GM19025 (cell line): Measurements from ENCODE around the gene GFRA4.

Experiments
- ATAC-seq: cut with Tn5 transposase; IDR thresholded peaks from one replicate; pipeline ENCODE4 v1.9.1; 2021; ENCODE audit warnings: mild to moderate bottlenecking, low read depth, moderate library complexity; ENCODE audit not compliant: unreplicated experiment

GFRA4 gene, protein sequence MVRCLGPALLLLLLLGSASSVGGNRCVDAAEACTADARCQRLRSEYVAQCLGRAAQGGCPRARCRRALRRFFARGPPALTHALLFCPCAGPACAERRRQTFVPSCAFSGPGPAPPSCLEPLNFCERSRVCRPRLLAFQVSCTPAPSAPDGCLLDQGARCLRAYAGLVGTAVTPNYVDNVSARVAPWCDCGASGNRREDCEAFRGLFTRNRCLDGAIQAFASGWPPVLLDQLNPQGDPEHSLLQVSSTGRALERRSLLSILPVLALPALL

GRCh38 chr20:3663031-3663701 is at the start of gene GFRA4:
TSS of gene GFRA4 (minus strand) at chr20:3663399. CDS start at chr20:3663399, 0 bp downstream.
- no peak for ATAC-seq

DNA sequence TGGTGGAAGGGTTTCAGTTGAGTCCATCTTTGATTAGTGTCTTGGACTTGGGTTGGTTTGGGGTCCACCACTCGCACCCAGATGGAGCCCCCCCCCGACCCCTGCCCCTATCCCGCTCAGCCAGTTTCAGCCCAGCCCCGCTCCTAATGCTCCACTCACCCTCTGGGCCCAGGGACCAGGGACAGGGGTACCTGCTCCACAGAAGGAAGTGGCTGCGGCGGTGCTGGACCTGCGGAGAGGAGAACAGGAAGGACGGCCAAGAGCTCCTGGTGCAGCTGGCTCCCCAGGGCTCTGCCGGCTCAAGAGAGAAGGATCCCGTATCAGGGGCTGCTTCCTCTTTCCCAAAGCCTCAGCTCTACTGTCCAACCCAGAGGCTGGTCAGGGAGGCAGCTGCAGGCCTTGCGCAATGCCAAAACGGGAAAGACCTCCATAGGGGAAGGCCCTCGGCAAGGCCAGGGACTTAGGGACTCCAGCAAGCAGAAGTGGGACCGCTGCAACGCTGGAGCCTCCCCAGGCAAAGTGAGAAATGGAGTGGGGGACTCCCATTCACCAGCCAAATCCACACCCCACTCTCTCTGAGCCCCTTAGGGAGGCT is 49.2 kb upstream of the GFRA4 start, which contains the start of gene SIGLEC1:
TSS of gene SIGLEC1 (minus strand) at position 322 of the 595 bp plus-strand sequence. CDS start 5,472 bp downstream, outside the sequence.
- no peak for ATAC-seq

DNA sequence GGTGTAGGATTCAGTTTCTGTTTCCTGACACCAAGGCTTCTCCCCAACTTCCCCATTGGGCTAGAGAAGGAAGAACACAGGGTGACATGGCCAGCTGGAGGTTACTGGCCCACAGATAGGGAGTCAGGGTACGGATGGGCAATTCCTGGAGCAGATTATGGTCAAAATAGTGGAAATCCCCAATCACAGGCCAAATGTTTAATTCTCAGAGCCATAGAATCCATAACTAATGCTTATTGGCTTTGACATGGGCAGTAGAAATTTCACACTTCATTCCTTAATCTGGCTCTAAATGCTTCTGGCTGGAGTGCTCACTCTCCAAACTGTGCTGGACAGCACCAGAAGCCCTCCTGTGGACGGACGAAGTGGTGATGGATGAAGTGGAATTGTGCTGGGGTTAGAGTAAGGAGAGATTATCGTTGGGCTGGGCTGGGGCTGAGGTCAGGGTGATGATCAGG is 48.3 kb upstream of the GFRA4 start:
- ATAC-seq, result no peak

GRCh38 chr20:3710703-3711483 is 47.7 kb upstream of the GFRA4 start:
- no peak for ATAC-seq

DNA sequence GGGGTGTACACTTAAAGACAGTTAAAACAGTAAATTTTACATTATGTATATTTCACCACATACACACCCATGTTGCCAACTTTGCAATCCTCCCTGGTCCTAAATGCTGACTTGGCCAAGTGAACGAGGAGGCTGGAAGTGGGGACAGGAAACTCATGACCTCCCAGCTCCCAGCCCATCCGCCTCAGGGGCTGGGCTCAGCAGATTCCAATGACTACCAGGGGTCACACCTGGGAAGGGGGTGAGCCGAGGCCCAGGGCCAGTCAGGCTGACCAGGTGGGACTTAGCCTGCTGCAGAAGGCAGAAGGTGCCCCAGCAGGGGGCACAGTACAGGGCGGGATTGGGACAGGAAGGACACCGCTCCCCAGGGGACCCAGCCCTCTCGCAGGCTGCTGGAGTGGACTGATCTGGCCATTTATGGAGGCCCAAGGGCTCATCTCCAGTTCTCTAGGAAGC is 46.8 kb upstream of the GFRA4 start:
- ATAC-seq, result no peak

- no peak for ATAC-seq
These were observed 44.3 kb upstream of the GFRA4 start for GRCh38 chr20:3707508-3707899.

DNA sequence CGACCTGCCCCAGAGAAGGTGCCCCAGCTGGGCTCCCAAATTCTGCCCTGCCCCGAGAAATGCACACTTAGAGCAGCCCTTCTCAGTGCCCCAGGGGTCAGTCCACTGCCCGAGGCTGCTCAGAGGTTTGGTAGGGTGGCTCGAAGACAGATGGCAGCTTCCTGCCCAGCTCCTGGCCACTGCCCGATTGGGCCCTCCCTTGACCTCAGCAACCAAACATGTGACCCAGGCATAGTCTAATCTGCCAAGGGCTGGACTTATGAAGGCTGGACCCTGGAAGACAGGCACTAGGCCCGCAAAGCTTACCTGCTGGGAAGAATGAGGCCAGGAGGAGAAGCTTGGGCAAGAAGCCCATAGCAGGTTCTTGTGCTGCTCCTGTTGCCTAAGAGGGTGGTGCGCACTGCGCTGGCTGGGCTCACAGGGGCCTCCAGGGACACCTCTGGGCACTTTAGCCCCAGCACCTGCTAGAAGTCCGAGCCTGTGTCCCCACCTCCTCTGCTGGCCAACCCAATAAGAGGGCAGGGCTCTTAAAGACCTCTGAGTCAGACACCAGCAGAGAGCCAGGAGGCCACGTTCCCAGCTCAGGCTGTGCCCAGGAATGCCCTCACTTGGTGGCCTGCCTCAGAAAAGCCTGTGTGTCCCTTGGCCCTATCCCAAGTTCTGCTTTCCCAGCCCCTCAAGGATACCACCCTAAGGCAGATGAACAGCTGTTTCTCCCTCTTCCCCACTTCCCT is 43.7 kb upstream of the GFRA4 start:
- no peak for ATAC-seq

DNA sequence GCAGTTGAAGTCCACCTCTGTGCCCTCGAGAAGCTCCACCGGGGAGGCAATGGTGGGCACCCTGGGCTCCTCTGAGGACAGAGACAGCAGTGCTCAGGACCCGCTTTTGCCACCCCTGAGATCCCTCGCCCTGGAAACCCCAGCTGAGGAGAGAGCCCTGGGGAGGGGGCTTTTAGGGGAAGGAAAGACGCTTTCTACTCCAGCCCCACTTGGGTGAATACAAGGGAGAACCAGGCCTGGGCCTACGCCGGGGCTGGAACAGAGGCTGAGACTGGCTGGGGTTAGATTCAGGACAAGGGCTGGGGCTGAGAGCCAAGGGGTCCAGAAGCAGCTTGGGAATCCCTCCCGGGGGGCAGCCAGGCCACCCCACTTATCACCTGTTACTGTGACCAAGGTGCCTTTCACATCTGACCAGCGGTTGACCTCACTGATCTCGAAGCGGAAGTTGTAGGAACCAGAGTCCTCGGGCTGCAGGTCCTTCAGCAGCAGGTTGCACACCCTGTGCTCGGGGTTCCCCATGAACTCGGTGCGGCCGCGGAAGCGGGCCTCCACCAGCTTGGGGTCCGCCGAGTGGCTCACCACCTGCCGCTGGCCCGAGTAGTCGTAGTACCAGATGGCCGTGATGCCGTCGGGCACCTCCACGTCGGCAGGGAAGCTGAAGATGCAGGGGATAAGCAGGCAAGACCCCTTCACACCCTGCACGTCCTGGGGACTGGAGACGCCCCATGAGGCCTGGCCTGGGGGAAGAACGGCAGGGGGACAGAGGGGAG is 43.0 kb upstream of the GFRA4 start:
- ATAC-seq, result no peak

GRCh38 chr20:3705491-3705969 is 42.3 kb upstream of the GFRA4 start:
- no peak for ATAC-seq

- no peak for ATAC-seq
These were observed 40.9 kb upstream of the GFRA4 start for GRCh38 chr20:3704087-3704486.

GRCh38 chr20:3702611-3703391 is 39.6 kb upstream of the GFRA4 start:
- ATAC-seq, result no peak

DNA sequence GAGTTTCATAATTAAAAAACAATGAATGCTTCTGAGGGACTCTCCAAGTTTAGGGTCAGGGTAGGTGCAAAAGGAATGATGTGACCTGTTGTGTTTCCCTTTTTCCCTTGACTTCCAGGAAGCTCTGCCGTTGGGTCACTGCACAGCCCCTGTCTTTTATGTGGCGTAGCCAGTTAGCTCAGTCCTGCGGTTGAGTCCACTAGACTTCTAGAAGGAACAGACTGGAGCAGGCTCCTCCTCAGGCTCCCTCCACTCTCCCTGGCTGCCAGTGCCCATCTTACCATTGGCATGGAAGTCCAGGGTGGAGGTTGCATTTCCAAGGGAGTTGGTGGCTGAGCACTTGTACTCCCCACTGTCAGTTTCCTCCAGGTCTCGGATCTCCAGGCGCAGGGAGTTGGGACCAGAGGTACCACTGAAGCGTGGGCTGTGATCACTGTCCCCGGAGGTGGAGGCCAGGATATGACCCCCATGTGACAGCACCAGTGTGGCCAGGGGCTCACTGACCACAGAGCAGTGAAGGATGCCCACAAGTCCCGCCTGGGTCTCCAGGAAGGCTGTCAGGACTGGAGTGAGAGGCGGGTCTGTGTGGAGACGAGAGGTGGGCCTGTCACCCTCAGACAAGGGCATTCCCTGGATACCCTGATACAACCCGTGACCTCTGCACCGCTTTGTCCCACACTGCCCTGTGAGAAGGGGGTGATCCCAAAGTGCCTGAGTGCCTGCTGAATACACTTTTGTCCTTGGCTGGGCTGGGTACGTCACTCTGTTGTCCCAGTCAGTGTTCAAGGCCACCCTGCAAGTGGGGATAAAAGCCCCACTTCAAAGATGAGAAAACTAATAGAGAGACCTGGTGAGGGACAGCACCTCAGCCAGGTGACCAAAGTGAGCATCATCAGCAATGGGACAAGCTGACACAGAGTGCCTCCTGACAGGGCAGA is 38.1 kb upstream of the GFRA4 start:
- ATAC-seq, result no peak

- ATAC-seq, result no peak
These were observed 35.8 kb upstream of the GFRA4 start for GRCh38 chr20:3699037-3699436.

GRCh38 chr20:3698591-3699001 is 35.4 kb upstream of the GFRA4 start:
- ATAC-seq, result no peak

GRCh38 chr20:3697588-3698305 is 34.5 kb upstream of the GFRA4 start:
- ATAC-seq, result no peak

DNA sequence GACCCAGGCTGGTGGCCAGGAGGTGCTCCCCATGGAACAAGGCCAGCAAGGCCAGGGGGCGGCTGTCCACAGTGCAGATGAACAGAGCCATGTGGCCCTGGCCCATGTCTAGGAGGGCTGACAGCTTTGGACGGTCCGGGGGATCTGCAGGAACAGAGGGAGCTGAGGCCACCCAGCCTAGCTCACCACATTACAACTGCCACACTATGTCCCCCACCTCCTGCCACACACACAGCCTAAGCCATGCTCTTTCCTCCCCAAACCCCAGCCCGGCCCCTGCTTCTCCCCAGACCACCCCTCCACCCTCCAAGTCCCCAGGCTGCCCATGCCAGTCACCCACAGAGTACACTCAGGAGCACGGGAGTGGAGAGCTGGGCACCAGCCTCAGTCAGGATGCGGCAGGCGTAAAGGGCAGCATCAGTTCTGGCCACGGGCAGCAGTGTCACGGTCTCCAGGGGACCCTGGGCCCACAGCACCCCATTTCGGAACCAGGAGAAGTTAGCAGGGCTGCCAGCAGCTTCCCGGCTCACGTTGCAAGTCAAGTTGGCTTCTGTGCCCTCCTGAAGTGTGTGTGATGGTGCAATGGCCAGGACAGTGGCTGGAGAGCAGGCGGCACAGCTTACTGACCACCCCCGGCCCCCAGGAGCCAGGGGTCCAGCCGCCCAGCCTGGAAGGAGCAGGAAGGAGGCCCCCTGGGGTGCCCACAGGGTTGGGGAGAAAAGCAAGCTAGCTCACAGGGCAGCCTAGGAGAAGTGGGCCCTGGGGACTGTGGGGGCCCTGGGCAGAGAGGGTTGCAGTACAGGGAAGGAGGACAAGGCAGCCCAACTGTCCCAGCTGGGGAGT is 33.8 kb upstream of the GFRA4 start:
- ATAC-seq, result no peak
